SK-N-SH (cell line): ENCODE data around the gene SREK1.

ENCODE experiments used
- CHD2 ChIP-seq: fragments of 150-350 bp; IDR thresholded peaks from 2 replicates; pipeline ENCODE4 v1.6.1; 2018; ENCODE audit warnings: low read length; ENCODE audit not compliant: partially characterized antibody
- CTCF ChIP-seq: fragments of 200-600 bp; sonication (generic); IDR thresholded peaks from 2 replicates; pipeline ENCODE4 v1.6.1; 2017; ENCODE audit warnings: antibody characterized with exemption, mild to moderate bottlenecking, moderate library complexity
- EZH2phosphoT487 ChIP-seq: fragments of 200-600 bp; sonication (generic); IDR thresholded peaks from 2 replicates; pipeline ENCODE4 v1.6.1; 2017; ENCODE audit warnings: low read depth, mixed run types, mild to moderate bottlenecking, antibody characterized with exemption, moderate library complexity, borderline replicate concordance
- GABPA ChIP-seq: IDR thresholded peaks from 2 replicates; pipeline ENCODE4 v1.4.0; 2012; ENCODE audit warnings: low read depth, mild to moderate bottlenecking
- JUND ChIP-seq: IDR thresholded peaks from 2 replicates; pipeline ENCODE4 v1.4.0; 2012
- MAX ChIP-seq: IDR thresholded peaks from 2 replicates; pipeline ENCODE4 v1.4.0; 2012; ENCODE audit warnings: low read depth
- MXI1 ChIP-seq: IDR thresholded peaks from 2 replicates; pipeline ENCODE4 v1.6.1; 2012; ENCODE audit warnings: mild to moderate bottlenecking, low read depth, low read length, improper control_type of control experiment
- NFIC ChIP-seq: IDR thresholded peaks from 2 replicates; pipeline ENCODE4 v1.4.0; 2012; ENCODE audit warnings: borderline replicate concordance
- POLR2AphosphoS5 ChIP-seq: IDR thresholded peaks from 2 replicates; pipeline ENCODE4 v1.6.1; 2012; ENCODE audit warnings: low read depth, low read length
- RAD21 ChIP-seq: IDR thresholded peaks from 2 replicates; pipeline ENCODE4 v1.6.1; 2012; ENCODE audit warnings: mild to moderate bottlenecking, low read length
- TAF1 ChIP-seq: IDR thresholded peaks from 2 replicates; pipeline ENCODE4 v1.6.1; 2012; ENCODE audit warnings: low read depth, mild to moderate bottlenecking, low read length, moderate library complexity, borderline replicate concordance

- TF ChIP-seq MAX (no peak), JUND (no peak), CTCF (no peak), TAF1 (no peak), MXI1 (no peak), POLR2AphosphoS5 (no peak), NFIC (no peak), RAD21 (no peak), EZH2phosphoT487 (no peak), GABPA (no peak), CHD2 (no peak)
These were observed 15.0 kb upstream of the SREK1 start for GRCh38 chr5:66129144-66129543.
